Keratinocyte (primary cell): ENCODE measurements around the gene GNPNAT1. TPM values are rescaled to one million over a fixed set of nuclear protein-coding genes. Genes with fewer than 3 reads are reported as not detected.

Experiments used
- DNase-seq: peaks from one replicate; pipeline ENCODE4 v3.0.0-alpha.2; 2011; ENCODE audit warnings: low read depth, missing footprints, low spot score
- FAIRE-seq: peaks from 2 replicates; lab custom pipeline; 2011; peaks lifted over from hg19 to GRCh38; lab: Jason Lieb, UNC
- H2AFZ ChIP-seq: 2 replicates; pipeline ENCODE4 v1.6.0; 2012; ENCODE audit warnings: low read length, control low read depth, inconsistent platforms; ENCODE audit not compliant: control insufficient read depth
- H3K27ac ChIP-seq: 2 replicates; pipeline ENCODE4 v1.5.1; 2011; ENCODE audit warnings: low read length; ENCODE audit not compliant: control insufficient read depth, insufficient read depth
- H3K27me3 ChIP-seq: 3 replicates; pipeline ENCODE4 v1.6.0; 2011; ENCODE audit warnings: low read length; ENCODE audit not compliant: control insufficient read depth, insufficient read depth; ENCODE audit errors: extremely low read depth
- H3K36me3 ChIP-seq, 2 experiments: 2 replicates in 1 of 2; 3 replicates in 1 of 2; pipeline ENCODE4 v1.5.1; 2011; ENCODE audit warnings: low read length in 2 of 2, mild to moderate bottlenecking in 1 of 2; ENCODE audit not compliant: control insufficient read depth in 2 of 2, insufficient read depth in 2 of 2; ENCODE audit errors: extremely low read depth in 1 of 2
- H3K4me1 ChIP-seq: 3 replicates; pipeline ENCODE4 v1.5.1; 2011; ENCODE audit warnings: low read length; ENCODE audit not compliant: control insufficient read depth, insufficient read depth; ENCODE audit errors: extremely low read depth
- H3K4me2 ChIP-seq: 3 replicates; pipeline ENCODE4 v1.6.0; 2011; ENCODE audit warnings: low read depth, low read length; ENCODE audit not compliant: control insufficient read depth, insufficient read depth; ENCODE audit errors: extremely low read depth
- H3K4me3 ChIP-seq, 3 experiments: fragments of 200-600 bp in 1 of 3; sonication (generic) in 1 of 3; 2 replicates in 2 of 3; 3 replicates in 1 of 3; pipeline ENCODE4 v1.5.1; 2011 to 2016; ENCODE audit warnings: low read length in 3 of 3, mild to moderate bottlenecking in 3 of 3, control low read depth in 2 of 3, inconsistent platforms in 1 of 3, low read depth in 1 of 3, mixed read lengths in 1 of 3, mixed run types in 1 of 3, moderate library complexity in 1 of 3; ENCODE audit not compliant: control insufficient read depth in 2 of 3, insufficient read depth in 2 of 3; ENCODE audit errors: extremely low read depth in 1 of 3
- H3K79me2 ChIP-seq: 2 replicates; pipeline ENCODE4 v1.6.0; 2012; ENCODE audit warnings: low read length; ENCODE audit not compliant: control insufficient read depth, insufficient read depth
- H3K9ac ChIP-seq: 3 replicates; pipeline ENCODE4 v1.6.0; 2011; ENCODE audit warnings: low read length; ENCODE audit not compliant: control insufficient read depth, insufficient read depth; ENCODE audit errors: extremely low read depth
- H3K9me1 ChIP-seq: 3 replicates; pipeline ENCODE4 v1.6.0; 2011; ENCODE audit warnings: low read length; ENCODE audit not compliant: control insufficient read depth, insufficient read depth; ENCODE audit errors: extremely low read depth
- H3K9me3 ChIP-seq: 2 replicates; pipeline ENCODE4 v1.5.1; 2012; ENCODE audit warnings: low read depth, low read length; ENCODE audit not compliant: control insufficient read depth
- H4K20me1 ChIP-seq: 3 replicates; pipeline ENCODE4 v1.6.0; 2011; ENCODE audit warnings: low read length; ENCODE audit not compliant: control insufficient read depth, insufficient read depth; ENCODE audit errors: extremely low read depth
- EZH2 ChIP-seq: IDR thresholded peaks from one replicate; pipeline ENCODE4 v1.6.1; 2012; ENCODE audit warnings: inconsistent platforms, mild to moderate bottlenecking, low read length, moderate library complexity
- dilution Hi-C: fragments of 300-500 bp; cut with MboI; formaldehyde crosslinking; loops from one replicate; pipeline ENCODE4 v1.7.0; 2020; ENCODE audit warnings: low sequenced_read_pairs; ENCODE audit not compliant: extremely low pct_ligation_motif_present
- polyA plus RNA-seq, 5 experiments: library from polyadenylated mRNA; depleted of rRNA in 3 of 5; stranded (reverse) in 3 of 5; stranded (forward) in 1 of 5; unstranded in 1 of 5; fragments of >200 nt; gene quantifications; 1 replicate in 1 of 5; 2 replicates in 3 of 5; 3 replicates in 1 of 5; pipeline versions ENCODE4 v1.2.1 to v1.2.3, GENCODE V29; 2011 to 2012; ENCODE audit warnings: missing spikeins in 2 of 5, low read depth in 1 of 5, low replicate concordance in 1 of 5
- TF ChIP-seq, protein P1 (sequence below), 3 experiments: IDR thresholded peaks in 1 of 3; conservative IDR thresholded peaks in 1 of 3; optimal IDR thresholded peaks in 1 of 3; 2 replicates in 2 of 3; 3 replicates in 1 of 3; pipeline versions ENCODE3 to v1.5.1; 2011; ENCODE audit warnings: low read length in 3 of 3, mild to moderate bottlenecking in 3 of 3, moderate library complexity in 2 of 3, control low read depth in 1 of 3, inconsistent platforms in 1 of 3; ENCODE audit not compliant: insufficient read depth in 2 of 3; ENCODE audit errors: extremely low read depth in 1 of 3

The GNPNAT1 gene
- polyA plus RNA-seq, 1 donor (not counting 4 experiments of a cell fraction or from before 2014, with no cell fraction given): 45.5 TPM

DNA sequence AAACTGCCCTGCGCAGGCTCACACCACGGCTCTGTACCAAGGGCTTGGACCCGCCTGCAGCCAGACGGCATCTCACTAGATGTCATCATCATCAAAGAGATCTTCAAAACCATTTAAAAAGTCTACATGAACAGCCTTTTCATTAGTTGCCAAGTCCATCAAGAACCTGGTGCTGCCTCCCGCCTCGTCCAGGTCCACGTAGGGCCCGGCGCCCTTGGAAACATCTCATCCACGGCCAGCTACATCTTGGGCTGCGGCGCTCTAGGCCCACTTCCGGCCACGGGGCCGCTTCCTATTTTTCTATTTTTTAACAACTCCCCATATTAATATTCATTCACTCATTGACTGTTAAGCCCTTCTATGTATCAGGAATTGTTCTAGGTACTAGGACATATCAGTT is 7.4 kb upstream of the GNPNAT1 start:
- H3K4me1 ChIP-seq: peaks cover 20% of the 10 kb centered on the region
- dilution Hi-C loops: no loop called here
- H3K27me3 ChIP-seq: no peaks in the 10 kb centered on the region
- no peak overlapping the region for H2AFZ ChIP-seq
- FAIRE-seq (no peak), DNase-seq (no peak)
- TF ChIP-seq, protein P1, sequence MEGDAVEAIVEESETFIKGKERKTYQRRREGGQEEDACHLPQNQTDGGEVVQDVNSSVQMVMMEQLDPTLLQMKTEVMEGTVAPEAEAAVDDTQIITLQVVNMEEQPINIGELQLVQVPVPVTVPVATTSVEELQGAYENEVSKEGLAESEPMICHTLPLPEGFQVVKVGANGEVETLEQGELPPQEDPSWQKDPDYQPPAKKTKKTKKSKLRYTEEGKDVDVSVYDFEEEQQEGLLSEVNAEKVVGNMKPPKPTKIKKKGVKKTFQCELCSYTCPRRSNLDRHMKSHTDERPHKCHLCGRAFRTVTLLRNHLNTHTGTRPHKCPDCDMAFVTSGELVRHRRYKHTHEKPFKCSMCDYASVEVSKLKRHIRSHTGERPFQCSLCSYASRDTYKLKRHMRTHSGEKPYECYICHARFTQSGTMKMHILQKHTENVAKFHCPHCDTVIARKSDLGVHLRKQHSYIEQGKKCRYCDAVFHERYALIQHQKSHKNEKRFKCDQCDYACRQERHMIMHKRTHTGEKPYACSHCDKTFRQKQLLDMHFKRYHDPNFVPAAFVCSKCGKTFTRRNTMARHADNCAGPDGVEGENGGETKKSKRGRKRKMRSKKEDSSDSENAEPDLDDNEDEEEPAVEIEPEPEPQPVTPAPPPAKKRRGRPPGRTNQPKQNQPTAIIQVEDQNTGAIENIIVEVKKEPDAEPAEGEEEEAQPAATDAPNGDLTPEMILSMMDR (optimal IDR thresholded peaks at IDR 0.05 in 1 of 3, IDR thresholded peaks at IDR 0.05 in 1 of 3, conservative IDR thresholded peaks at IDR 0.05 in 1 of 3; ENCODE audit: extremely low read depth in 1 of 3, insufficient read depth in 2 of 3, low read length in 3 of 3): no peak
- TF ChIP-seq EZH2: no peak
- H3K27ac ChIP-seq: no peak overlapping the region
- no peak overlapping the region for H3K9ac ChIP-seq
- H3K9me3 ChIP-seq: no peaks in the 10 kb centered on the region
- H4K20me1 ChIP-seq: no peaks in the 10 kb centered on the region
- no peaks in the 10 kb centered on the region for H3K9me1 ChIP-seq
- no peak overlapping the region for H3K4me3 ChIP-seq
- H3K79me2 ChIP-seq: no peaks in the 10 kb centered on the region
- no peaks in the 10 kb centered on the region for H3K36me3 ChIP-seq
- H3K4me2 ChIP-seq: no peak overlapping the region

DNA sequence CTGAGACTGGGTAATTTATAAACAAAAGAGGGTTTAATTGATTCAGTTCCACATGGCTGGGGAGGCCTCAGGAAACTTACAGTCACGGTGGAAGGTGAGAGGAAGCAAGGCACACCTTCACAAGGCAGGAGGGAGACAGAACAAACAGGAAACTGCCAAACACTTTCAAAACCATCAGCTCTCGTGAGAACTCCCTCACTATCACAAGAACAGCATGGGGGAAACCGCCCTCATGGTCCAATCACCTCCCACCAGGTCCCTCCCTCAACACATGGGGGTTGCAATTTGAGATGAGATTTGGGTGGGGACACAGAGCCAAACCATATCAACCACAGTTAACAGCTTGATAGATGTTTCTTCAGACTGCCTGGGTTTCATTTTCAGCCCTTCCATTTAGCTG is 6.2 kb upstream of the GNPNAT1 start:
- no peaks in the 10 kb centered on the region for H3K36me3 ChIP-seq
- no peak overlapping the region for H3K4me3 ChIP-seq
- TF ChIP-seq, protein P1 (optimal IDR thresholded peaks at IDR 0.05 in 1 of 3, IDR thresholded peaks at IDR 0.05 in 1 of 3, conservative IDR thresholded peaks at IDR 0.05 in 1 of 3; ENCODE audit: extremely low read depth in 1 of 3, insufficient read depth in 2 of 3, low read length in 3 of 3): no peak
- no peak for TF ChIP-seq EZH2
- no peak overlapping the region for H2AFZ ChIP-seq
- FAIRE-seq: no peak
- no peak overlapping the region for H3K4me2 ChIP-seq
- H3K27ac ChIP-seq: no peak overlapping the region
- dilution Hi-C loops: no loop called here
- no peaks in the 10 kb centered on the region for H3K9me3 ChIP-seq
- no peaks in the 10 kb centered on the region for H3K27me3 ChIP-seq
- no peaks in the 10 kb centered on the region for H3K9me1 ChIP-seq
- H3K9ac ChIP-seq: no peak overlapping the region
- no peak for DNase-seq
- H3K4me1 ChIP-seq: peaks cover 15% of the 10 kb centered on the region
- no peaks in the 10 kb centered on the region for H3K79me2 ChIP-seq
- H4K20me1 ChIP-seq: no peaks in the 10 kb centered on the region
